ENCODE data around the gene SMG5.

Gene SMG5

DNA sequence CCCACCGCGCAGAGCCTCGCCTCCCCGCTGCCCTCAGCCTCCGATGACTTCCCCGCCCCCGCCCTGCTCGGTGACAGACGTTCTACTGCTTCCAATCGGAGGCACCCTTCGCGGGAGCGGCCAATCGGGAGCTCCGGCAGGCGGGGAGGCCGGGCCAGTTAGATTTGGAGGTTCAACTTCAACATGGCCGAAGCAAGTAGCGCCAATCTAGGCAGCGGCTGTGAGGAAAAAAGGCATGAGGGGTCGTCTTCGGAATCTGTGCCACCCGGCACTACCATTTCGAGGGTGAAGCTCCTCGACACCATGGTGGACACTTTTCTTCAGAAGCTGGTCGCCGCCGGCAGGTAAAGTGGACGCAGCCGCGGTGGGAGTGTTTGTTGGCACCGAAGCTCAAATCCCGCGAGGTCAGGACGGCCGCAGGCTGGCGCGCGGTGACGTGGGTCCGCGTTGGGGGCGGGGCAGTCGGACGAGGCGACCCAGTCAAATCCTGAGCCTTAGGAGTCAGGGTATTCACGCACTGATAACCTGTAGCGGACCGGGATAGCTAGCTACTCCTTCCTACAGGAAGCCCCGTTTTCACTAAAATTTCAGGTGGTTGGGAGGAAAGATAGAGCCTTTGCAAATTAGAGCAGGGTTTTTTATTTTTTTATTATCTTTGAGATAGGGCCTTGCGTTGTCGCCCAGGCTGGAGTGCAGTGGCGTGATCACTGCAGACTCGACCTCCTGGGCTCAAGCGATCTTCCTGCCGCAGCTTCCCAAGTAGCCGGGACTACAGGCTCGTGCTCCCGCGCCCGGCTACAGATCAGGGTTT lies 69.6 kb downstream of the SMG5 start, which contains the start of gene PMF1:
TSS of gene PMF1 (plus strand) at position 175 of the 811 bp plus-strand sequence. CDS start at position 184, 9 bp downstream.
- DNase-seq (ENCODE audit: low spot score) = peak; percentile 98

DNA sequence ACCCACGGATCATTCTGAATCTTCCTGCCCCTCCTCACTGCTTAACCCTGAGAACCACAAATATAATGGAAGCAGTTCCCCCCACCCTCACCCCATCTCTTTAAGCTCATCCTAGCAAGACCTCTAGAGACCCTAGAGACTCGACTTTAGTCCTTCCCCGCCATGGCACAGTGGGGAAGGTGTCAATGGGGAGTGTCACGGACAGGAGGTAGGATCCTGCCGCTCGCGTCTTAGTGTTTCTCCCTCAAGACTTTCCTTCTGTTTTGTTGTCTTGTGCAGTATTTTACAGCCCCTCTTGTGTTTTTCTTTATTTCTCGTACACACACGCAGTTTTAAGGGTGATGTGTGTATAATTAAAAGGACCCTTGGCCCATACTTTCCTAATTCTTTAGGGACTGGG lies 70.5 kb downstream of the SMG5 start:
- DNase-seq (ENCODE audit: low spot score) = no peak

DNA sequence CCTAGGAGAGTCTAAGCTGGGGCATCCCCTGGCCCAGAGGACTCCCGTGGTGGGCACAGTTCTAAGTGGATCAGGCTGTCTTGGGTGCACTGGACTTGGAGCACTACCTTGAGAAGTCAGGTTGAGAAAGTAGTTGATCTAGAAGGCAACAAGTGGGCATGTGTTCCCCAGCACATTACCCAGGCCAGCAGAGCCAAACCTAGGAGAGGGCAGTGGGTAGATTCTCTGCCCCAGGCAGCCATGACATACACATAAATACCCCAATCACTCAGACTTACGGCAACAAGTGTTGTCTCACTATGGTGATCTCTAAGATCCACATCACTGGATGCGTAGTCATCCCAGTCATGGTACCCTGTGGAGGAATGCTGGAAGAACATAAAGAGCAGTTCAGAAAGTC lies 71.4 kb downstream of the SMG5 start:
- DNase-seq (ENCODE audit: low spot score) = no peak

DNA sequence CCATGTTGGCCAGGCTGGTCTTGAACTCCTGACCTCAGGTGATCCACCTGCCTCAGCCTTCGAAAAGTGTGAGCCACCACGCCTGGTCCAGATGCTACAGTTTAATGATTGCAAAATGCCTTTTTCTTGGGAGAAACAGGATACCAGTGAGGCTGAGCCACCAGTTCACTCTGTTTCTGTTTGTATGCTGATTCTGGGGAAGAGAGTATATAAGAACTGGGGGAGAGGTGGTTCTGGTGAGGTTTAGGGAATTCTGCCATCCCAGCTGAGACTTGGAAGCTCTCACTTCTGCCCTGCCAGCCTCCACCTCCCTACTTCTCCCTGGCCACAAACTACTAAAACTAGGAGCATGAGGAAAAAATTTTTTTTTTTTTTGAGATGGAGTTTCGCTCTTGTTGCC lies 77.9 kb downstream of the SMG5 start:
- DNase-seq (ENCODE audit: low spot score) = no peak

DNA sequence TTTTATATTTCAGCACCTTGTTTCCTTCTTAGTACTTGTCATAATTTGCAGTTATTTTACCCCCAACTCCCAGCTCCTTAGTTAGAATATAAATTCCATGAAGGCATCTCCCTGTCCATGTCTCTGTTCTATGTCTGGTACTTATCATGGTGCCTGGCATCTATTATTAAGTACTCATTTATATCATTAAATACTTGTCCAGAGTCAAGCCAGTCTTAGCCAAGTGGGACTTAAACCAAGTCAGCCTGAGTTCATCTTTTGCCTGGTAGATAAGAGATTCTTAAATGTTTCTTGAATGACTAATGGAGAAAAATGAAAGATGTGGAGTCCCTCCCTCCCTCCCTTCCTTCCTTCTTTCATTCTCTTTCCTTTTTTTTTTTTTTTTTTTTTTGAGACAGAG lies 79.3 kb downstream of the SMG5 start:
- DNase-seq (ENCODE audit: low spot score) = no peak

DNA sequence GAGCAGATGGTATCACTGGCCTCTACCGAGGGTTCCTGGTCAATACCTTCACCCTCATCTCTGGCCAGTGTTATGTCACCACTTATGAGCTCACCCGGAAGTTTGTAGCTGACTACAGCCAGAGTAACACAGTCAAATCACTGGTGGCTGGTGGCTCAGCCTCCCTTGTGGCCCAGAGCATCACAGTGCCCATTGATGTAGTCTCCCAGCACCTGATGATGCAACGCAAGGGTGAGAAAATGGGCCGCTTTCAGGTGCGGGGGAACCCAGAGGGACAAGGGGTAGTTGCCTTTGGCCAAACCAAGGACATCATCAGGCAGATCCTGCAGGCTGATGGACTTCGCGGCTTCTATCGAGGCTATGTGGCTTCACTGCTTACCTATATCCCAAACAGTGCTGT lies 82.6 kb downstream of the SMG5 start:
- no peak for DNase-seq (ENCODE audit: low spot score)

All from Ammon's horn (tissue), 1 donor.